GM18507 (cell line): ENCODE results near the gene MICA.
"Not testable (repeated sequence)": the region's sequence is repeated elsewhere in the genome, so short reads cannot be mapped to it uniquely, and the experiment has no call there.

Experiments used
- DNase-seq: peaks from one replicate; pipeline ENCODE4 v3.0.0; 2011; ENCODE audit warnings: low read depth; ENCODE audit not compliant: insufficient read length; ENCODE audit errors: extremely low spot score
- FAIRE-seq: peaks from 2 replicates; lab custom pipeline; 2011; peaks lifted over from hg19 to GRCh38; lab: Jason Lieb, UNC

MICA gene

DNA sequence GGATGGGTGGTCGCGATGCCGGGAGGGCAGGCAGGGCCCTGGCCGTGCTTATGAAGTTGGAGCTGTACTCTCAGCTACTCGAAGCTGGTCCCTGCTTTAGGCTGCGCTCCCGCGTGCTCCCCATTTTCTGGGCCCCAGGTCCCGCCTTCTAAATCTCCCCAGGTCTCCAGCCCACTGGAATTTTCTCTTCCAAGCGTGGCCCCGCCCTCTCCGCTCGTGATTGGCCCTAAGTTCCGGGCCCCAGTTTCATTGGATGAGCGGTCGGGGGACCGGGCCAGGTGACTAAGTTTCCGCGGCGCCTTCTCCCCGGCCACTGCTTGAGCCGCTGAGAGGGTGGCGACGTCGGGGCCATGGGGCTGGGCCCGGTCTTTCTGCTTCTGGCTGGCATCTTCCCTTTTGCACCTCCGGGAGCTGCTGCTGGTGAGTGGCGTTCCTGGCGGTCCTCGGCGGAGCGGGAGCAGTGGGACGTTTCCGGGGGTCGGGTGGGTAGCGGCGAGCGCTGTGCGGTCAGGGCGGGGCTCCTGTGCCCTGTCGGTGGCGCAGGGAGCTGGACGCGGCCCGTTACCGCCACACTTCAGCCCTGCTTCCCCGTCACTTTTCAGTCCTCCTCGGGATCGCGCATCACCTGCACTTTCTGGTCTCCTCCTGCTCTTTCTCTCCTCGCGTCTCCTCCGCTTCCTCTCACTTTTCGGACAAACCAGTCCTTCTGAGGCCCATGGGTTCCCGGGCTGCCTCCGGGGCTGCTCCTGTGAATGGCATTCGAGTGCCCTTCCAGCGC lies at the start of gene MICA:
Gene MICA, plus strand, starts transcription at position 313 of the 778 bp plus-strand sequence. Its CDS starts 38 bp downstream, at position 351.
- DNase-seq (peak; percentile 85), FAIRE-seq (peak; percentile 77)

DNA sequence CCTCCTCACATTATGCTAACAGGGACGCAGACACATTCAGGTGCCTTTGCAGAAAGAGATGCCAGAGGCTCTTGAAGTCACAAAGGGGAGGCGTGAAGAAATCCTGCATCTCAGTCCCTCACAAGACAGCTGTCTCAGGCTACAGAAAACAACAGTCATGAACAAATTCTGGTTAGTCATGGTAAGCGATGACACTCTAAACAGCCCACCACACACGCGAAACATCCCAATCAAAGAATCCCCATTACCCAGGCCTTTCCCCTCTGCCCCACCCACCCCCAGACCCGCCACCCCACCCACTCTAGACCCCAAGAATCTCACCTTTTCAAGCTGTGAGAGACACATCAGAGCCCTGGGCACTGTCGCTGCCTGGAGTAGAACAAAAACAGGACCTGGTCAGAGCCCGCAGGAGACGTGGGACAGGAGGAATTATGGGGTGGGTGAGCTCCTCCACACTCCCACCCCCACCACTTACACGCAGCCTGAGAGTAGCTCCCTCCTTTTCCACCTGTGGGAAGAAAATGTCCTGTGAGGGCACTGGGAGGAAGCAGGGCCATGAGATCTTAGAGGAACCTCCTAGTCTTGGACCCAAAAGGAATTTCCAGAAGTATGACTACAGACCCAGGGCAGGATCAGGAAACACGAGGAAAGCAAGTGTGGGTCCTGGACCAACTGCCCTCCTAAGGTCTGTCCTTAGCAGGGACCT lies 49.1 kb upstream of the MICA start:
- DNase-seq (no peak), FAIRE-seq (no peak)

DNA sequence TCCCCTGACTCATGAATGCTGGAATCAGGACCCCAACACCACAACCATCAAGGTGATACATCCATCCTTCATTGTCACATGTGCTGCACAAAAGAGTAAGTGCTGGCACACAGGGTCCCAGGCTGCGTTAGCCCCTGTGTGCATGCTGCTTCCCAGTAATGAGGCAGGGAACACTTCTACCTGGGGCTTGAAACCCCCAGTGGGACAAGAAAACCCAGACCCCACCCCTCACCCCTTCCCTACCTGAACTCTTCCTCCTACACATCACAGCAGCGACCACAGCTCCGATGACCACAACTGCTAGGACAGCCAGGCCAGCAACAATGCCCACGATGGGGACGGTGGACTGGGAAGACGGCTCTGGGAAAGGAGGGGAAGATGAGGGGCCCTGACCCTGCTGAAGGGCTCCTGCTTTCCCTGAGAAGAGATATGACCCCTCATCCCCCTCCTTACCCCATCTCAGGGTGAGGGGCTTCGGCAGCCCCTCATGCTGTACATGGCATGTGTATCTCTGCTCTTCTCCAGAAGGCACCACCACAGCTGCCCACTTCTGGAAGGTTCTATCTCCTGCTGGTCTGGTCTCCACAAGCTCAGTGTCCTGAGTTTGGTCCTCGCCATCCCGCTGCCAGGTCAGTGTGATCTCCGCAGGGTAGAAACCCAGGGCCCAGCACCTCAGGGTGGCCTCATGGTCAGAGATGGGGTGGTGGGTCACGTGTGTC lies 48.4 kb upstream of the MICA start:
- FAIRE-seq, result no peak
- DNase-seq, result no peak

DNA sequence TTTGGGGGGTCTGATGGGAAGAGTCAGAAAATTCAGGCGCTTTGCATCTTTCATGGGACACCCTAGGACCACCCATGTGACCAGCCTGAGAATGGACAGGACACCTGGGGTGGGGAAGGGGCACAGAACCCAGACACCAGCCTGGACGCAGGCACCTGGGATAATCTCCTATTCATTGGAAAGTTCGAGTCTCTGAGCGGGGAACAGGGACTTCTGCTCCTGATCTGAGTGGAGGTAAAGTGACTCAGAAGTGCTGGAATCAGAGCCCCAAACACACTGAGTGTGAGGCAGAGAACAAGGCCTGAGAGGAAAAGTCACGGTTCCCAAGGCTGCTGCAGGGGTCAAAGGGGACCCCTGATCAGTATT lies 47.8 kb upstream of the MICA start:
- FAIRE-seq (no peak), DNase-seq (no peak)

DNA sequence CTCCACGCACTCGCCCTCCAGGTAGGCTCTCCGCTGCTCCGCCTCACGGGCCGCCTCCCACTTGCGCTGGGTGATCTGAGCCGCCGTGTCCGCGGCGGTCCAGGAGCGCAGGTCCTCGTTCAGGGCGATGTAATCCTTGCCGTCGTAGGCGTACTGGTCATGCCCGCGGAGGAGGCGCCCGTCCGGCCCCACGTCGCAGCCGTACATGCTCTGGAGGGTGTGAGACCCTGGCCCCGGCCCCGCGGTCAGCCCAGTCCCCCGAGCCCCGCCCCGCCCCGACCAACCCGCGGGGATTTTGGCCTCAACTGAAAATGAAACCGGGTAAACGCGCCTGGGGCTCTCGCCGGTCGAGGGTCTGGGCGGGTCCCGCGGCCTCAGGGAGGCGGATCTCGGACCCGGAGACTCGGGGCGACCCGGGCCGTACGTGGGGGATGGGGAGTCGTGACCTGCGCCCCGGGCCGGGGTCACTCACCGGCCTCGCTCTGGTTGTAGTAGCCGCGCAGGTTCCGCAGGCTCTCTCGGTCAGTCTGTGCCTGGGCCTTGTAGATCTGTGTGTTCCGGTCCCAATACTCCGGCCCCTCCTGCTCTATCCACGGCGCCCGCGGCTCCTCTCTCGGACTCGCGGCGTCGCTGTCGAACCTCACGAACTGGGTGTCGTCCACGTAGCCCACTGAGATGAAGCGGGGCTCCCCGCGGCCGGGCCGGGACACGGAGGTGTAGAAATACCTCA lies 47.0 kb upstream of the MICA start:
- FAIRE-seq (peak; percentile 38), DNase-seq (no peak)

DNA sequence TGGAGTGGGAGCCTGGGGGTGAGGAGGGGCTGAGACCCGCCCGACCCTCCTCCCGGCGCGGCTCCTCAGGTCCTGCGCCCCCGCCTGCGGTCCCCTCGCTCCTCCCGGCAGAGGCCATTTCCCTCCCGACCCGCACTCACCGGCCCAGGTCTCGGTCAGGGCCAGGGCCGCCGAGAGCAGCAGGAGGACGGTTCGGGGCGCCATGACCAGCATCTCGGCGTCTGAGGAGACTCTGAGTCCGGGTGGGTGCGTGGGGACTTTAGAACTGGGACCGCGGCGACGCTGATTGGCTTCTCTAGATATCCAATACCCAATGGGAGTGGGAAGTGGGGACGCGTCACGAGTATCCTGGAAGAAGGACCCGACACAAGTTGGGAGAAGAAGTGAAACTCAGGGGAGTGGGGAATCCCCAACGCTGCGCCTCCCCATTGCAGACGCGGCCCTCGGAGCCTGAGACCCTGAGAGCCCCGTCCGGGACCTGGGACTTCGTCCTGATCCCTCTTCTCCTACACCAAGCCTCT lies 46.4 kb upstream of the MICA start, which contains the start of gene HLA-B:
Gene HLA-B, minus strand, starts transcription at position 234 of the 521 bp plus-strand sequence. Its CDS starts 21 bp downstream, at position 213.
- DNase-seq, result peak; percentile 79
- FAIRE-seq, result peak; percentile 97

DNA sequence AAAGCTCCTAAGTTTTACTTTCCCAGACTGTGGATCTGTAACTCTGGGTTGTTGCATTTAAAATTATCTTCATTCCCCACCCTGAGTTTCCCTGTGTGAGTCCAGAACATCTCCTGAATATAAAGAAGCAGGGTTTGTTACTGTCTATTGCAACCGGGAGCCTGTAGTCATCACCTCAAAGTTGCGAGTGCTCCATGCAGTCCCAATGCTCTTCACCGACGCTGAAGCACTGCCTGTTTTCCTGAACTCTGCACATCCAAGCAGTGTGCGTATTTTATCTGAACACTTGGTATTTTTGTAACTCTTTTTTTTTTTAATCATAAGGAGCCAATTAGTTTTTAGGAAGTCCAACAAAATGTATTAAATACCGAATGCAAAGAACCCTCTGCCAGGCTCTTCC lies 45.5 kb upstream of the MICA start:
- FAIRE-seq, result no peak
- no peak for DNase-seq

DNA sequence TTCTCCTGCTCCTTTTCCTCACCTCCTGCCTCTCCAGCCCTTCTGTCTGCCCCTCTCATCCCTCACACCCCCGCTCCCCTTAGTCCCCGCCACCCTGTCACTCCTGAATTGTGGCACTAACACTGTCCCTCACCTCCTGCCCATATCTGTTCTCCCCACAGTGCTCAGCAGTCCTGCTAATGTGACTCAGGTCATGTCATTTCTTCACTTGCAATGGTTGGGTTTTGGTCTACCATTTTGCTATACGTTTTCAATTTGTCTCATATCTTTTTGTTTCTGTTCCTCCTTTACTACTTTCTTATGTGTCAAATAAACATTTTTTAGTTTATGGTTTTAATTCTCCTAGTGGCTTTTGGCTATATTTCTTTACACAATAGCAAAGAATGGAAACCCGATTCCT lies 45.1 kb upstream of the MICA start:
- FAIRE-seq (peak; percentile 69), DNase-seq (no peak)

DNA sequence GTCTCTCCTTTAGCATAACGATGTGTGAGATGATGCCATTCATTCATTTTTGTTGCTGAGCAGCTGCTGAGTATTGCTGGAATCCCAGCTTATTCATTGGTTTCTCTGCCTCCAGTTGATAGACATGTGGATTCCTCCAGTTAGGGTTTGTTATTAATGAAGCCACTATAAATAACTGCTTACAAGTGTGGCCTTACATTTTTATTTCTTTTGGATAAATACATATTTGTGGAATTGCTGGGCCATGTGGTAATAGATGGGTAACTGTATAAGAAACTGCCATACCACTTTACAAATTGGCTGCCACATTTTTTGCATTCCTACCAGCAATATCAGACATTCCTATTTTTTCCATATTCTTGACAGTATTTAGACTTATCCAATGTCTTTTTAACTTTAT lies 43.8 kb upstream of the MICA start:
- no peak for FAIRE-seq

DNA sequence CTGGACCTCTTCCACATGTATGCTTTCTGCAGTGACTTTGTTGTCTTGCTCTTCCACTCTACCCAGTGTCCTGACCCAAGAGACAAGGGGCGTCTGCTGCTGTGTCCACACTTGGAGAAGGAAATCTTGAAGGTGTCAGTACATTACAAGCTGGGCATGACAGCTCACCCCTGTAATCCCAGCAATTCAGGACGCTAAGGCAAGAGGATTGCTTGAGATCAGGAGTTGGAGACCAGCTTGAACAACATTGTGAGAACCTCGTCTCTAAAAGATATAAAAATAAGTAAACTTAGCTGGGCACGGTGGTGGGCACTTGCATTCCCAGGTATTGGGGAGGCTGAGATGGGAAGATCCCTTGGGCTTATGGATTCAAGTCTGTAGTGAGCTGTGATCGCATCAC lies 40.6 kb upstream of the MICA start:
- FAIRE-seq, result no peak

More for the DNA sequence above, 43.8 kb upstream of the MICA start:
- no peak for DNase-seq

DNA sequence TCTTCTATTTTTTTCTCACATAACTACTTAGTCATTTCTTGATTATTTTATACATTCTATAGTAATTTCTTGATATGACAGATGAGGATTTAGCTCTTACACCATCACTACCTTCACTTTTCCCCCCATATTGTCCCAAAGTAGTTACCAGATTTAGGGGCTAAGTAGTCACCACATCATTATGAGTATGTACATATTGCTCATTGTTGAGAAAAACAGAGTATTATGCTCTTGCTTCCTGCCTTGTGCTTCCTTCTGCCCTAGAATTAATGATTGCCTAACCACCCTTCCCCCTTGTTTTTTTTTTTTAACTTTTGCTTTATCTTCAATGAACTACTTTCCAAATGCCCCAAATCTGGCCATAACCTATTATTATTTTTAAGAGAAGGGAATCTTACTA lies 39.6 kb upstream of the MICA start:
- DNase-seq (no peak), FAIRE-seq (no peak)

More for the DNA sequence above, 40.6 kb upstream of the MICA start:
- DNase-seq, result no peak

DNA sequence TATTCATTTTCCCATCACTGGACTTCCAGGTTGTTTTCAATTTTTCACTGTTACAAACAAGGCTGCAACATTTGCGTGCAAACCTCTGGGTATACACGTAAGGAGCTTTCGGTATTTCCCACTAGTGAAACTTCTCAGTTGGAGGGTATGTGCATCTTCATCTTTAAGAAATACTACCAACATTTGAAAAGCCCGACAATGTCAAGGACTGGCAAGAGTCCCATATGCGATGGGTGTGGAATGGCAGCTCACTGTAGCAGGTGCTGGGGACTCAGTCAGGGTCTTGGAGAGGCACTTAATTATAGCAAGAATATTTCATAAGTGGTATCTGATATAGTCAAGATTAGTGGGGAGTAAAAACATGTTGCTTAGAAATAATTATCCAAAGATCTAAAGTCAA lies 37.5 kb upstream of the MICA start:
- no peak for FAIRE-seq

DNA sequence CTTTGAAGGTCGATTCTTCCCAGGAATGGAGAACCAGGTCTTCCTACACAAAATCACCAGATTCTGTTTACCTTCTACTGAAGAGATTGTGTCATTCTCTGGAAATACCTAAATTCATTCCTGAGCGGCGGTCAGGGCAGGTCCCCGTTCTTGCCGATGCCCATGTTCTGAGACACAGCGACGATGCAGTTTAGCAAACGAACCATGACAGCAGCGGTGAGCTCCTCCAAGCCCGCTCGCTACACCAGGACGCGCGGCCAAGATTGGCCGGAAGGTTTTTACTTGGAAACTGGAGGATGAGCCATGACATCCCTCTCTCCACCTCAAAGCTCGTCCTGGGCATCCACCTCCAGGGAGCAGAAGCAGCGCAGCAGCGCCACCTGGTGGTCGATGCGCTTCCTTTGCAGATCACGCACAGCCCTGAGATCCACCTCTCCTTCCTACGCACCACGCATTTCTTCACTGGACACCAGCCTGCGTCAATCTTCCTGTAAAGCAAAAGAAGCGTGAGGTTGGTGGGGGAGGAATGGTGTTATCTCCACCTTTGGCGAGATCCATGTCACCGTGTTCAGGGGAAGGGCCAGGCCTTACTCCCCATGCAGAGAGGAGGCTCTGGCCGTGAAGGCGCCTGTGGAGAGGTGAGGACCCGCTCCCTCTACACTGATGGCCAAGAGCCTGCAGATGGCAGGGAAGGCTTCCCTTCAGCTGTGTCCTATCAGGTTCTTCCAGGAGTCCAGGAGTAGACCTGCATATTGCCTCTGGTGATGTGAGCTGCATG lies 36.5 kb upstream of the MICA start:
- FAIRE-seq (peak; percentile 95), DNase-seq (peak; percentile 52)

More for the DNA sequence above, 37.5 kb upstream of the MICA start:
- no peak for DNase-seq

DNA sequence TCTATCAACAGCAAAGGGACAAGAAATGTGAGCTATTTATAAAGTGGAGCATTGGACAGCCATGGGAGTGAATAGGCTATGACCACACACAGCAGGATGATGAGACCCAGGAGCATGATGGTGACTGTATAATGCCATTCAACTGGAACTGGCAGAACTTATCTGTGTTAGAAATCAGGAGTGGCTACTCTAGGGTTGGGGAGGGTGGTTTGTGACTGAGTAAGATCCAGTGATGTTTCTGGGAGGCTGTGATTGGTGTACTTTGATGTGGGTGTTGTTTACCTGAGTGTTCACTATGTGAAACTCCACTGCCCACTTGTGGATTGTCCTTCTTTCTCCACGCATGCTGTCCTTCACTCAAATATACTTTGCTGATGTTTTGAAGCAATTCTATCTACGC lies 34.9 kb upstream of the MICA start:
- DNase-seq (no peak), FAIRE-seq (no peak)

DNA sequence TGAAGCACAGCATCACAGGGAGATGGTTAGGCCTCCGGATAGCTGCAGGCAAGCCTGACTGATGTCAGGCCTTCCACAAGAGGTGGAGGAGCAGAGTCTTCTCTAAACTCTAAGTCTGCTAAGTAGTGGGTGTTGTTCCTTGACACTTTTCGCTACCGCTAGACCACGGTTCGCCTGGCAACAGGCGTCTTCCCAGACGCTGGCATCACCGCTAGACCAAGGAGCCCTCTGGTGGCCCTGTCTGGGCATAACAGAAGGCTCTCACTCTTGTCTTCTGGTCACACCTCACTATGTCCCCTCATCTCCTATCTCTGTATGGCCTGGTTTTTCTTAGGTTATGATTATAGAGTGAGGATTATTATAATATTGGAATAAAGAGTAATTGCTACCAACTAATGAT lies 29.3 kb upstream of the MICA start:
- peak; percentile 9 for FAIRE-seq
- not testable (repeated sequence) for DNase-seq

DNA sequence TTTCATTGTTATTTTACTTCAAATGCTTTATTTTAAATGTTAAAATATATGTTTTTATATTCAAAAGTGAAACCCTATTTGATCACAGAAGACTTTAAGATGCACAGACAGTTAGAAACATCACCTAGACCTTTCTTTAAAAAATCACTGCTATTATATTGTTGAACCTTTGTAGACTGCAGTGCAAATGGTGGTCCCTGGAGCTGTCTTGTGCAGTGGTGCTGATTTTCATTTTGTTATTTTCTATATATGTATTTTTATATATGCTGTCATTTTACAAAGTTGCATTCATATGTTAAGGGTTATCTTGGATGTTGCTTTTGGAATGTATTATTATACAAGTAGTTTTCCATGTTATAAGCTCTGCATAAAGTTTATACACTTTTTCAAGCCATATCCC lies 27.7 kb upstream of the MICA start:
- DNase-seq, result no peak
- FAIRE-seq, result no peak

DNA sequence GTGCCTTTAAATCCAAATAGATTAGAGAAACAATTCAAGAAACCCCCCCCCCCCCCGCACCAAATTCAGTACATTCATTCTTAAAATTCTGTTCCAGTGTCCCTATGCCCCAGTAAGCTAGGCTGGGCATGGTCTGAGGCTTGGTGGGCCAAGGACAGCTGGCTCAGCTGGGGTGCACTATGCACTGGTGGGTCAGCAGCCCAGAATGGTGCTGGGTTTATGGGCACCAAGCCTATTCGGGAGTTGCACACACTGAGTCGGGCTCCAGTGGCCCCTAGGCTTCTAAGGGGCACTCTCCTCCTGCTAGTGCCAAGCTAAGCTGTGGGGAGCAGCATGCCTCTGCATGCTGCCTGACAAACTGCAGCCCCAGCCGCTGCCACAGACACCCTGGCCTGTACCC lies 26.4 kb upstream of the MICA start:
- no peak for DNase-seq
- FAIRE-seq, result no peak

DNA sequence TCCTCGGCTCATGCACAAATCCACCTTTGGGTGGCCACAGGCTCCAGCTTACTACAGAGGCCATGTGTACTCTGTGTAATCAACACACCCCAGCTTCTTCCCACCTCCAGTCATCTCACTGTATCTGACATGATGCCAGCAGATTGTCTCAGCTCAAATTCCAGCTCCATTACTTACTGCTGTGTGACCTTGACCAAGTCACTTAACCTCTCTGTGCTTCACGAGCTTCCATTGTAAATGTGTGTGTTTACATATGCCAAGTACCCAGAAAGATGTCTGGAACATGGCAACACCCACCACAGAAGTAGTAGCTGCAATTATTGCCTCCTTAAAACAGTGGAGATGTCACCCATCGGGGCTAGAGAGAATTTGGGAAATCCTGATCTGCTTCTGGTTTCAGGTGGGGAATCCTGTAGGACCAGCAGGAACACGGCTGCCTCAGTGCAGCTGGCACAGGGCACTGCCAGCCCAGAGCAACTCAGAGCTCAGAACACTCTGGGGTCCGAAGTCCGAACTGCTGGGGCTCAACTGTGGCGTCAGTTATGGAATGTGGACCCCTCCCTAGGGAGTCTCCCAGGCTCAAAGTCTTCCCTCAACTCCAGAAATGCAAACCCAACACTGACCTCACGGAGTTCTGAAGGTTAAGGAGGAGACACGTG lies 25.2 kb upstream of the MICA start:
- FAIRE-seq (no peak), DNase-seq (no peak)
